Ishikawa (cell line): Measurements from ENCODE around the gene CMTM7.

ENCODE experiments used
- CEBPB ChIP-seq: IDR thresholded peaks from 2 replicates; pipeline ENCODE4 v1.6.1; 2012
- CREB1 ChIP-seq: IDR thresholded peaks from 2 replicates; pipeline ENCODE4 v1.6.1; 2012; ENCODE audit warnings: low read depth
- EGR1 ChIP-seq: IDR thresholded peaks from 2 replicates; pipeline ENCODE4 v1.6.1; 2012
- EP300 ChIP-seq: IDR thresholded peaks from 2 replicates; pipeline ENCODE4 v1.6.1; 2012; ENCODE audit warnings: borderline replicate concordance
- FOXM1 ChIP-seq: IDR thresholded peaks from 2 replicates; pipeline ENCODE4 v1.6.1; 2012; ENCODE audit warnings: low read depth, borderline replicate concordance
- NFIC ChIP-seq: IDR thresholded peaks from 2 replicates; pipeline ENCODE4 v1.6.1; 2012
- RAD21 ChIP-seq: IDR thresholded peaks from 2 replicates; pipeline ENCODE4 v1.6.1; 2012; ENCODE audit warnings: low read depth
- TAF1 ChIP-seq: IDR thresholded peaks from 2 replicates; pipeline ENCODE4 v1.6.1; 2012; ENCODE audit warnings: low read depth, mild to moderate bottlenecking
- TCF12 ChIP-seq: IDR thresholded peaks from 2 replicates; pipeline ENCODE4 v1.6.1; 2012; ENCODE audit warnings: low read depth
- TEAD4 ChIP-seq: IDR thresholded peaks from 2 replicates; pipeline ENCODE4 v1.6.1; 2012
- YY1 ChIP-seq: IDR thresholded peaks from 2 replicates; pipeline ENCODE4 v1.6.1; 2012; ENCODE audit warnings: low read depth
- ZBTB7A ChIP-seq: IDR thresholded peaks from 2 replicates; pipeline ENCODE4 v1.6.1; 2012; ENCODE audit warnings: low read depth
- TF ChIP-seq, protein P1 (sequence below): IDR thresholded peaks from 2 replicates; pipeline ENCODE4 v1.6.1; 2012
- TF ChIP-seq, protein P2 (sequence below): IDR thresholded peaks from 2 replicates; pipeline ENCODE4 v1.6.1; 2012
- TF ChIP-seq, protein P3 (sequence below): IDR thresholded peaks from 2 replicates; pipeline ENCODE4 v1.6.1; 2012; ENCODE audit warnings: low read depth, mild to moderate bottlenecking

The CMTM7 gene

DNA sequence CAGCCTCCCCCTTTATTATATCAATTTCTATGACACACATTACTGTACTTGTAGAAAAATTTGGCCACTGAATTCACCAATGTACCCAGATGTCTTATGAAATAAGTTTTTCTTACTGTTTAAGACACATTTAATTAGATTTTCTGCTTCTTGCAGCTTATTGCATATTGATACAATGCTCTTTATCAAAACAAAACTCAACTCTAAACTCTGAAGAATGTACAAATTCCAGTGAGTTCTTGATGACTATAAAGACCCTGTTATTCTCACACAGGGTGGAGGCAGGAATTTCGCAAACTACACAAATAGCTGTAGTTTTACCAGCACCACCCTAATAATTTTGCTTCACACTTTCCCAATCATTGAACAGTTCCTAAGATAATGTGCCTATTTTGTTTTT lies 89.0 kb downstream of the CMTM7 start:
- TF ChIP-seq, protein P1, sequence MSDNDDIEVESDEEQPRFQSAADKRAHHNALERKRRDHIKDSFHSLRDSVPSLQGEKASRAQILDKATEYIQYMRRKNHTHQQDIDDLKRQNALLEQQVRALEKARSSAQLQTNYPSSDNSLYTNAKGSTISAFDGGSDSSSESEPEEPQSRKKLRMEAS, result no peak
- TF ChIP-seq, protein P2, sequence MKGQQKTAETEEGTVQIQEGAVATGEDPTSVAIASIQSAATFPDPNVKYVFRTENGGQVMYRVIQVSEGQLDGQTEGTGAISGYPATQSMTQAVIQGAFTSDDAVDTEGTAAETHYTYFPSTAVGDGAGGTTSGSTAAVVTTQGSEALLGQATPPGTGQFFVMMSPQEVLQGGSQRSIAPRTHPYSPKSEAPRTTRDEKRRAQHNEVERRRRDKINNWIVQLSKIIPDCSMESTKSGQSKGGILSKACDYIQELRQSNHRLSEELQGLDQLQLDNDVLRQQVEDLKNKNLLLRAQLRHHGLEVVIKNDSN, result no peak
- TF ChIP-seq EGR1 (no peak), CREB1 (no peak), EP300 (no peak), RAD21 (no peak), TAF1 (no peak)
- TF ChIP-seq, protein P3, sequence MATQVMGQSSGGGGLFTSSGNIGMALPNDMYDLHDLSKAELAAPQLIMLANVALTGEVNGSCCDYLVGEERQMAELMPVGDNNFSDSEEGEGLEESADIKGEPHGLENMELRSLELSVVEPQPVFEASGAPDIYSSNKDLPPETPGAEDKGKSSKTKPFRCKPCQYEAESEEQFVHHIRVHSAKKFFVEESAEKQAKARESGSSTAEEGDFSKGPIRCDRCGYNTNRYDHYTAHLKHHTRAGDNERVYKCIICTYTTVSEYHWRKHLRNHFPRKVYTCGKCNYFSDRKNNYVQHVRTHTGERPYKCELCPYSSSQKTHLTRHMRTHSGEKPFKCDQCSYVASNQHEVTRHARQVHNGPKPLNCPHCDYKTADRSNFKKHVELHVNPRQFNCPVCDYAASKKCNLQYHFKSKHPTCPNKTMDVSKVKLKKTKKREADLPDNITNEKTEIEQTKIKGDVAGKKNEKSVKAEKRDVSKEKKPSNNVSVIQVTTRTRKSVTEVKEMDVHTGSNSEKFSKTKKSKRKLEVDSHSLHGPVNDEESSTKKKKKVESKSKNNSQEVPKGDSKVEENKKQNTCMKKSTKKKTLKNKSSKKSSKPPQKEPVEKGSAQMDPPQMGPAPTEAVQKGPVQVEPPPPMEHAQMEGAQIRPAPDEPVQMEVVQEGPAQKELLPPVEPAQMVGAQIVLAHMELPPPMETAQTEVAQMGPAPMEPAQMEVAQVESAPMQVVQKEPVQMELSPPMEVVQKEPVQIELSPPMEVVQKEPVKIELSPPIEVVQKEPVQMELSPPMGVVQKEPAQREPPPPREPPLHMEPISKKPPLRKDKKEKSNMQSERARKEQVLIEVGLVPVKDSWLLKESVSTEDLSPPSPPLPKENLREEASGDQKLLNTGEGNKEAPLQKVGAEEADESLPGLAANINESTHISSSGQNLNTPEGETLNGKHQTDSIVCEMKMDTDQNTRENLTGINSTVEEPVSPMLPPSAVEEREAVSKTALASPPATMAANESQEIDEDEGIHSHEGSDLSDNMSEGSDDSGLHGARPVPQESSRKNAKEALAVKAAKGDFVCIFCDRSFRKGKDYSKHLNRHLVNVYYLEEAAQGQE, result no peak

DNA sequence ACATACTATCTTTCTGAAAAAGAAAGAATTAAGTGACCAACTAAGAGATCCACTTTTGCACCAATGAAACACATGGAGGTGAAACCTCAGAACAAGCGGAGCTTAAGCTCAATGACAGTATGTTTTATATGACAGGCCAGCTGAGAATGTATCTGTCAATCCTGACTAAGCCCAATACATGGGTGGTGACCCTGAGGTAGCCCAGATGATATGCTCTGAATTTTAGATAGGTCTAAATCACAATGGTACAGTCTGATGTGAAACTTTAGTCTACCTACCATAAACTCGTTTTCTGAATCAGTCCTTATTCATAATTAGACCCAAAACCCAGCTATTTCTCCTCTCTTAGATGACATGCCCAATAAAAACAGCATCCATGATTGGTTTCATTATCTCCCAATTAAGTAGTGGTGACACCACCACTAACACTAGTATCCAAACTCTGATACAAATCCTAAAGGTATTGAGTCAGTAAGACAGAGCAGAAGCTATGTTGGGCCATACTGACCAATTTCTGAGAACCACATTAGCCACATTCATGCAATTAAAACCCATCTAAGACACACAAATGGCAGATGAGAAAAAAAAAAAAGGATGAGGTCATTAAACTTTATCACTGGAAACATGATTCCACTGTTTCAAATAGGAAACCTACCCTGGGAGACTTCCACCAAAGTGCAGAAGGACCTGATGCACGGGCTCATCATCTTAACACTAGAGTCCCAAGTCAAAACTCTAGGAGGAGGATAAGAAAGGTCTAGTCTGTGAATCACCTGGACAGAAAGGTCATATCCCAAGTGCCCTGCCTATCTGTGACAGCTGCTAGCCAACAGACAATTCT lies 90.4 kb downstream of the CMTM7 start:
- TF ChIP-seq YY1, result no peak
- TF ChIP-seq NFIC, result no peak
- TF ChIP-seq, protein P2, result no peak
- no peak for TF ChIP-seq EGR1
- TF ChIP-seq, protein P1, result no peak
- TF ChIP-seq ZBTB7A, result no peak
- TF ChIP-seq FOXM1, result no peak
- no peak for TF ChIP-seq CEBPB
- no peak for TF ChIP-seq TAF1
- TF ChIP-seq RAD21, result no peak
- no peak for TF ChIP-seq TCF12
- TF ChIP-seq, protein P3, result no peak
- TF ChIP-seq CREB1, result no peak
- no peak for TF ChIP-seq EP300
- TF ChIP-seq TEAD4, result no peak

DNA sequence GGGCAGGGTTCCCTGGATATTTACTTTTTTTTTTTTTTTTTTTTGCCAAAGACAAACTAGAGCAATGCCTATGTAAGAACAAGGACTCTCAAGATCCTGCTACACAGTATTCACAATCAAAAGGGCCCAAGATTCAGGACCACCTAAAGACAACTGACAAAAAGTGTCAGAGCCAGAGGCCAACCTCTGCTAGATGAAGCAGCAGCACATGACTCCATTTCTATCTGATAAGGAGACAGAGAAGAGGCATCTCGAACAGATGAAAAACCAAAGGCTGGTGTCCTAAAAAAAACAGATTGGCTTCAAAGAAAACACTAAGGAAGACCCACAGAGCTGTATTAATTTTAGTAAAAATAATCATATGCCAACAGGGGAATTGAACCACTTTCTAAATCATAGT lies 91.0 kb downstream of the CMTM7 start:
- TF ChIP-seq, protein P1, result no peak
- no peak for TF ChIP-seq NFIC
- TF ChIP-seq, protein P3, result no peak

DNA sequence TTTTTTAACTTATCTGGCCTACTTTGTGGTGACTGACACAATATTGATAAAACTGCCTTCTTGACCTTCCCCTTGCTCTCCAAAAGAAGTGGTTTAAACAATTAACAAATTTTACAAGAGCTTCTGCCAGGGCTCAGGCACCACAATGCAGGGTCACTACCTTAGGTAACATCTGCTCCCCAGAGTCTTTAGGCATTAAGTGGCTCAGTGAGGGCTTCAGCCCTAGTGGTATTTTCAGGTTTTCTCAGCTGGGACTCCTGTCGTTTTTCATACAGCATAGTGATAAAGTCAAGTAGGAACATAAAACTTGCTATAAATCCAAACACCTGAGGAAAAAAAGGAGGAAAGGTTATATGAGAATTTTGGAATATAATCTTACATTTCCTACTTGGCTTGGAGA lies 92.1 kb downstream of the CMTM7 start:
- no peak for TF ChIP-seq TAF1
- TF ChIP-seq EP300, result no peak
- no peak for TF ChIP-seq ZBTB7A
- TF ChIP-seq TEAD4, result no peak
- TF ChIP-seq YY1, result no peak
- no peak for TF ChIP-seq CEBPB

DNA sequence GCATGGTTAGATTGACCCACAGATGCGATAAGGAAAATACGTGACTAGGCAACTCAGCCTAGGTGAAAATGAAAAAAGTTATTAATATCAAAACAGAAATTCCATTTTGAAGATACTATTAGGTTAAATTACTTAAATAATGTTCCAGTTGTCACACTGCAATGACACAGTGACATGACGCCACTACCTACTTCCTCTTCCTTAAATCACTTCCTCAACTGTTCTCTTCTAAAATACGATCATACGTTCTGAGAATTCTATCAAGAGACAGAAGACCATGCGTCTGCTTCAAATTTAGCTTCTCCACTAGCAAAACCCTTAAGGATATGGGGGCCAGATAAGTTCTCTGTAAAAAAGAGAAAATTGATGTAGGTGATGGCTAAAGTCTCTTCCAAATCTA lies 92.8 kb downstream of the CMTM7 start:
- TF ChIP-seq, protein P1, result no peak
- no peak for TF ChIP-seq TEAD4
- TF ChIP-seq, protein P2, result no peak
- no peak for TF ChIP-seq NFIC
- no peak for TF ChIP-seq EGR1
- TF ChIP-seq YY1, result no peak
- no peak for TF ChIP-seq FOXM1
- TF ChIP-seq CEBPB, result no peak
- no peak for TF ChIP-seq EP300
- TF ChIP-seq TAF1, result no peak
- no peak for TF ChIP-seq ZBTB7A
- TF ChIP-seq RAD21, result no peak
- TF ChIP-seq, protein P3, result no peak
- TF ChIP-seq TCF12, result no peak
